HUES6 (cell line): Measurements from ENCODE around the gene C8G.

Experiments used
- H3K27ac ChIP-seq: 2 replicates; pipeline ENCODE4 v1.7.0; 2013; ENCODE audit warnings: low read depth, mild to moderate bottlenecking, low read length, inconsistent platforms
- H3K27me3 ChIP-seq: 2 replicates; pipeline ENCODE4 v1.6.1; 2013; ENCODE audit warnings: low read length; ENCODE audit not compliant: control insufficient read depth, insufficient read depth
- H3K36me3 ChIP-seq: 2 replicates; pipeline ENCODE4 v1.6.1; 2013; ENCODE audit warnings: low read length; ENCODE audit not compliant: control insufficient read depth, insufficient read depth
- H3K4me1 ChIP-seq: 2 replicates; pipeline ENCODE4 v1.6.1; 2013; ENCODE audit warnings: low read length; ENCODE audit not compliant: control insufficient read depth, insufficient read depth
- H3K4me3 ChIP-seq: 2 replicates; pipeline ENCODE4 v1.5.1; 2013; ENCODE audit warnings: low read depth, low read length
- H3K9ac ChIP-seq: one replicate; pipeline ENCODE4 v1.6.1; 2013; ENCODE audit warnings: mild to moderate bottlenecking, low read length
- H3K9me3 ChIP-seq: 2 replicates; pipeline ENCODE4 v1.6.1; 2013; ENCODE audit warnings: low read depth, low read length; ENCODE audit not compliant: control insufficient read depth, insufficient read depth

Gene C8G

GRCh38 chr9:136974817-136975535 is 29.9 kb downstream of the C8G start:
- H3K27me3 ChIP-seq = peaks cover 9% of the 10 kb centered on the region; the same call in 1 of the 2 replicates
- no peak overlapping the region for H3K27ac ChIP-seq
- H3K4me3 ChIP-seq = no peak overlapping the region
- H3K36me3 ChIP-seq = no peaks in the 10 kb centered on the region
- H3K9me3 ChIP-seq = no peaks in the 10 kb centered on the region
- peaks cover 7% of the 10 kb centered on the region for H3K4me1 ChIP-seq
- H3K9ac ChIP-seq = no peak overlapping the region

- Histone ChIP-seq H3K27me3 (peaks cover 9% of the 10 kb centered on the region; the same call in 1 of the 2 replicates), H3K36me3 (no peaks in the 10 kb centered on the region), H3K9me3 (no peaks in the 10 kb centered on the region), H3K27ac (no peak overlapping the region), H3K4me1 (peaks cover 7% of the 10 kb centered on the region), H3K9ac (no peak overlapping the region), H3K4me3 (no peak overlapping the region)
These were observed 30.6 kb downstream of the C8G start for GRCh38 chr9:136975644-136976043.

GRCh38 chr9:136977223-136977622 is 32.2 kb downstream of the C8G start, which contains the start of gene PTGDS:
TSS of gene PTGDS (plus strand) at chr9:136977504. CDS start at chr9:136977579, 75 bp downstream.
- Histone ChIP-seq H3K27ac (no peak within 1 kb of the TSS), H3K36me3 (no peaks in the 10 kb centered on the region), H3K27me3 (peaks cover 9% of the 10 kb centered on the region; the same call in 1 of the 2 replicates), H3K4me3 (peak within 1 kb of the TSS; percentile 78), H3K4me1 (peaks cover 7% of the 10 kb centered on the region), H3K9ac (no peak within 1 kb of the TSS), H3K9me3 (no peaks in the 10 kb centered on the region)

DNA sequence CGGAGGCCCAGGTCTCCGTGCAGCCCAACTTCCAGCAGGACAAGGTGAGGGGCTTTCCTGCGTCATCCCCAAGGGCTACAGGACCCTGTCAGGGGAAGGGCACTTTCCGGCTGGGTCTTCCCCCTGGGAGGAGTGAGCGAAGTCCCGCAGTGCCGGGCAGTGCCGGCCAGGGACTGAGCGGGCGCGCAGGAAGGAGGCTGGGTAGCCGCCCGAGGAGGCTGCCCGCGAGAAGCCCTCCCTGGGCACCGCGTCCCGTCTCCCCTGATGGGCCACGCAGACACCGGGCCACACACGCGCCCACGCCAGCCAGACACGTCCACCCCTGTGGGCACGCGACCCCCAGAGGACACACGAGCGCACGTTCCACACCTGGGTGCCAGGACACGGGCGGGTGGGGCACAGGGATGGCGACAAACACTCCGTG is 32.6 kb downstream of the C8G start:
- Histone ChIP-seq H3K9me3 (no peaks in the 10 kb centered on the region), H3K4me3 (peak overlapping the region; percentile 78), H3K9ac (no peak overlapping the region), H3K27ac (no peak overlapping the region), H3K36me3 (no peaks in the 10 kb centered on the region), H3K27me3 (peaks cover 9% of the 10 kb centered on the region; the same call in 1 of the 2 replicates), H3K4me1 (peaks cover 7% of the 10 kb centered on the region)

- Histone ChIP-seq H3K4me3 (peak overlapping the region; percentile 78), H3K4me1 (peaks cover 7% of the 10 kb centered on the region), H3K9me3 (no peaks in the 10 kb centered on the region), H3K9ac (no peak overlapping the region), H3K27ac (no peak overlapping the region), H3K36me3 (no peaks in the 10 kb centered on the region), H3K27me3 (peaks cover 9% of the 10 kb centered on the region; the same call in 1 of the 2 replicates)
These were observed 33.2 kb downstream of the C8G start for GRCh38 chr9:136978073-136978864.

GRCh38 chr9:136978865-136979544 is 34.0 kb downstream of the C8G start:
- Histone ChIP-seq H3K9me3 (no peaks in the 10 kb centered on the region), H3K4me1 (peaks cover 7% of the 10 kb centered on the region), H3K36me3 (no peaks in the 10 kb centered on the region), H3K9ac (no peak overlapping the region), H3K4me3 (peak overlapping the region; percentile 41; the same call in 1 of the 2 replicates), H3K27me3 (peaks cover 14% of the 10 kb centered on the region; the same call in 1 of the 2 replicates), H3K27ac (no peak overlapping the region)

- H3K36me3 ChIP-seq = no peaks in the 10 kb centered on the region
- no peak overlapping the region for H3K4me3 ChIP-seq
- H3K27me3 ChIP-seq = peaks cover 22% of the 10 kb centered on the region
- H3K9me3 ChIP-seq = no peaks in the 10 kb centered on the region
- H3K9ac ChIP-seq = no peak overlapping the region
- H3K4me1 ChIP-seq = peaks cover 7% of the 10 kb centered on the region
- H3K27ac ChIP-seq = no peak overlapping the region
These were observed 34.9 kb downstream of the C8G start for GRCh38 chr9:136979769-136980587.

- Histone ChIP-seq H3K9ac (no peak overlapping the region), H3K4me1 (peaks cover 10% of the 10 kb centered on the region), H3K4me3 (no peak overlapping the region), H3K27me3 (peaks cover 27% of the 10 kb centered on the region), H3K9me3 (no peaks in the 10 kb centered on the region), H3K36me3 (no peaks in the 10 kb centered on the region), H3K27ac (no peak overlapping the region)
These were observed 35.8 kb downstream of the C8G start for GRCh38 chr9:136980669-136981478.

GRCh38 chr9:136981588-136982231 is 36.7 kb downstream of the C8G start:
- H3K4me3 ChIP-seq = no peak overlapping the region
- H3K27me3 ChIP-seq = peaks cover 31% of the 10 kb centered on the region
- no peaks in the 10 kb centered on the region for H3K36me3 ChIP-seq
- peaks cover 10% of the 10 kb centered on the region for H3K4me1 ChIP-seq
- no peaks in the 10 kb centered on the region for H3K9me3 ChIP-seq
- H3K27ac ChIP-seq = no peak overlapping the region
- H3K9ac ChIP-seq = no peak overlapping the region
